GM12891 (cell line): ENCODE measurements around the gene FASTKD3.

ENCODE experiments used
- PAX5 ChIP-seq: IDR thresholded peaks from 2 replicates; pipeline ENCODE4 v1.6.1; 2011; ENCODE audit warnings: low read length, moderate library complexity, mild to moderate bottlenecking; ENCODE audit not compliant: insufficient read depth, severe bottlenecking
- POLR2A ChIP-seq: IDR thresholded peaks from 2 replicates; pipeline ENCODE4 v1.6.1; 2011; ENCODE audit warnings: low read depth, low read length, control low read depth
- POLR2AphosphoS5 ChIP-seq: IDR thresholded peaks from 2 replicates; pipeline ENCODE4 v1.6.1; 2011; ENCODE audit warnings: low read depth, low read length, control low read depth
- SPI1 ChIP-seq: IDR thresholded peaks from 2 replicates; pipeline ENCODE4 v1.6.1; 2011; ENCODE audit warnings: low read depth, low read length, control low read depth

DNA sequence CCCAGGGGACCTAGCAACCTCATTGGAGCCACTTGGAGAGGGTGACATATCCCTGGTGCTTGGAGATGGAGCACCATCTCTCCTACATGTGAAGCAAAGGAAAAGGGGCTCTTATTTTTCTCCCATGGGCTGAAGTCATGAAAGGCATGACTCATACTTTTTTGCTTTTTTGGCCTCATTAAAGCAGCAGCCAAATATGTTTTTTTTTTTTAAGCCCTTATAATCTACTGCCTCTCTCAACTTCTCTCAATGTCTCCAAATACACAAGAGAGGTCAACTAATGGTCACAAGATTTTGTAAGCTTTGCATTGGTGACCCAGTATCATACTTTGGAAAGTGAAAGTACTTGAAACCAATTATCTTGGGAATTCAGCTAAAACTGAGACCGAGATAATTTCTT lies 16.3 kb downstream of the FASTKD3 start:
- TF ChIP-seq POLR2A (no peak), SPI1 (no peak), POLR2AphosphoS5 (no peak), PAX5 (no peak)
